UCSD-AML1 (cell line): ENCODE data around the gene HIF1A.
"Not testable (repeated sequence)": the region's sequence is repeated elsewhere in the genome, so short reads cannot be mapped to it uniquely, and the experiment has no call there.

Source experiments
- DNase-seq: peaks from one replicate; lab custom pipeline; 2025; ENCODE audit not compliant: unreplicated experiment; lab: John Stamatoyannopoulos, UW

HIF1A gene

DNA sequence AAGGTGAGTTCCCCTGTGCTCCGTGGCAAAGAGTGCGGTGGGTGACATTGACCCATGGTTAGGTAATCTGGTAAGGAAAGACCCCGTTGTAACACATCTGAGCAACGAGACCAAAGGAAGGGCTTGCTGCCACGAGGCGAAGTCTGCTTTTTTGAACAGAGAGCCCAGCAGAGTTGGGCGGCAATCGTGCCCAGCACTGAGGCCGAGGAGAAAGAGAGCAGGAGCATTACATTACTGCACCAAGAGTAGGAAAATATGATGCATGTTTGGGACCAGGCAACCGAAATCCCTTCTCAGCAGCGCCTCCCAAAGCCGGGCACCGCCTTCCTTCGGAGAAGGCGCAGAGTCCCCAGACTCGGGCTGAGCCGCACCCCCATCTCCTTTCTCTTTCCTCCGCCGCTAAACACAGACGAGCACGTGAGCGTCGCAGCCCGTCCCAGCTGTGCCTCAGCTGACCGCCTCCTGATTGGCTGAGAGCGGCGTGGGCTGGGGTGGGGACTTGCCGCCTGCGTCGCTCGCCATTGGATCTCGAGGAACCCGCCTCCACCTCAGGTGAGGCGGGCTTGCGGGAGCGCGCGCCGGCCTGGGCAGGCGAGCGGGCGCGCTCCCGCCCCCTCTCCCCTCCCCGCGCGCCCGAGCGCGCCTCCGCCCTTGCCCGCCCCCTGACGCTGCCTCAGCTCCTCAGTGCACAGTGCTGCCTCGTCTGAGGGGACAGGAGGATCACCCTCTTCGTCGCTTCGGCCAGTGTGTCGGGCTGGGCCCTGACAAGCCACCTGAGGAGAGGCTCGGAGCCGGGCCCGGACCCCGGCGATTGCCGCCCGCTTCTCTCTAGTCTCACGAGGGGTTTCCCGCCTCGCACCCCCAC lies at the start of gene HIF1A:
TSS of gene HIF1A (plus strand) at position 684 of the 865 bp plus-strand sequence. CDS start 292 bp downstream, outside the sequence.
- peak; percentile 98 for DNase-seq

DNA sequence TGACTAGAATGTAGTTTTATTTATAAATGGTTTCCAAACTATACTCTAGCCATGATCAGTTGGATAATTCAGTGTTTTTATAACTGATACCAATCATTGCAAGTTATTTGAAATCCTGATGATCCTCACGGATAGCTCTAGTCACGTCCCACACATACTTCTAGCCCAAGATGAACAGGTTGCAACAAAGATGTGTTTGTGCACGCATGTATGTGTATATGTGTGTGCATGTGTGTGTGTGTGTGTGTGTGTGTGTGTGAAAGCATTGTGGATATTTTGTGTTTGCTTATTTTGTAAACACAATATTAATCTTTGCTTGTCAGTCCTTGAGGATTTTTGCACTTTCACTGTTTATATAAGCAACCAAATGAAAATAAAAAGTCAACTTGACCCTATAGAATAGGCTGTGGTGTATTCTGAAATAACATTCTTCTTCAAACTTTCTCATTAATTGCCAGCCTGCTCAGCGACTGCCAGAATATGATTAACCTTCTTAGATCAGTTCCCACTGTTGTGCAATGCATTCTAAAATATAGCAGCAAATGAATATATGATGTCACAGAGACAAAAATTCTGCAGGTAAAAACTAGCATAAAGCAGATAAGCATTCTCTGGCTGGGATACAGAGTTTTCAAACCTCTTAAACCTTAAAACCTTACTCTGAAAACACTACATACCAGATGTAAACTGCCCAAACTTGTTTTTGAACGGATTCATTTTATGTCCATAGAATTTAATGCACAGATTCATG lies 48.8 kb upstream of the HIF1A start:
- DNase-seq: no peak

DNA sequence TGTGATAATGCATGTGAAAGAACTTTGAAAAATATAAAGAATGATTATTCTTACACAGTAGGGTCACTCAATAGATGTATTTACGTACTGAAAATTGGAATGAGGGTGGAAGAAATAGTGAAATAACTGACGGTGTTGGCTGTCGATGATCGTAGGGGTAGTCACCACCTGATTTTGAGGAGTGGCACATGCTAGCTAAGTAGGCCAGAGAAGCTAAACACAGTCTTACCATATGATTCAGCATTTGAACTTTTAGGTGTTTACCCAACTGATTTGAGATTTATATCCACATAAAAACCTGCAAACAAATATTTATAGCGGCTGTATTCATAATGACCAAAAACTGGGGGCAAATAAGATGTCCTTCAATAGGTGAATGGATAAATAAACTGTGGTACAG lies 47.6 kb upstream of the HIF1A start:
- DNase-seq: no peak

DNA sequence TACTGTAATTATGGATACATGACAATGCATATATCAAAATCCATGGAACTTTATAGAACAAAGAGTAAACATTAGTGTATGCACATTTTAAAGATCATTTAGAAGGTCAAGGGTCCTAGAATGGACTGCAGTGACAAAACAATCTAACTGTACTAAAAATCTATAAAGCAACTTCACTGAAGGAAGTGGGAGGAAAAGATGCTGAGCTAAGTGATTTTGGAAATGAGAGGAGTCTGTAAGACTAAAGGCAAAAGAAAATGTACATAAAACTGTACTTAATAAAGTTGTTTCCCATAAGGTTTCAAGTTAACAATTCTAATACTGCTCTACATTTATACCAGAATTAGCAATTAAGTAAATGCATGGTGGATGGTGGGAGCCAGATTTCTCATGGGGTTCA lies 46.9 kb upstream of the HIF1A start:
- DNase-seq: no peak

DNA sequence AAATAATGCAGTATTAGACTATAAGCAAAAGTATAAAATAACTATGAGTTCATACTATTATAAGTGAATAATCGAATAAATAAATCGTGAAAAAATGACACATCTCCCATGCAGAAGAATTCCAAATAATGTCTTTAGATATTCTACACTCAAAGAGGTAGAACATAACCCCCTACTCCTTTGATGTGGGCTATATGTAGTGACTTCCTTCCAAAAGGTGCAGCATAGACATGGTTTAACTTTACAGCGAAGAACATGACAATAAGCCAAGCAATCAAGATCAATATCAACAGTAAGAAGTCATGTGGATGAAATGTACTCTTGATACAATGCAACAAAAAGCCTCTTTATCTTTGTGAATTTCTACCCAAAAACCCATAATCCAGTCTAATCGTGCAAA lies 46.0 kb upstream of the HIF1A start:
- no peak for DNase-seq

DNA sequence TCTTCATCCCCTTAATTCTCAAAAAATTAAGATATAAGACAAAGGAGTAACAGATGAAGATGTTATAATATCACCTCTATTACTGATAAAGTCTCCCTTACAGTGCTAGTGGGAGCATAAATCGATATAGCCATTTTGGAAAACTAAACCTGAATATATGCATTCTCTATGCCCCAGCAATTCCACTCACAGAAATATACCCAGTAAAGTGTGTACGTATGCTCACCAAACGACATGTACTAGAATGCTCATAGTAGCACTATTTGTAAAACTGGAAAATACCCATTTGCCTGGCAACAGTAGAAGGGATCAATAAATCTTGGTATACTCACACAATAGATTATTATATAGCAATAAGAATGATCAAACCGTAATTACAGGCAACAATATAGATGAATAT lies 44.0 kb upstream of the HIF1A start:
- DNase-seq: no peak

DNA sequence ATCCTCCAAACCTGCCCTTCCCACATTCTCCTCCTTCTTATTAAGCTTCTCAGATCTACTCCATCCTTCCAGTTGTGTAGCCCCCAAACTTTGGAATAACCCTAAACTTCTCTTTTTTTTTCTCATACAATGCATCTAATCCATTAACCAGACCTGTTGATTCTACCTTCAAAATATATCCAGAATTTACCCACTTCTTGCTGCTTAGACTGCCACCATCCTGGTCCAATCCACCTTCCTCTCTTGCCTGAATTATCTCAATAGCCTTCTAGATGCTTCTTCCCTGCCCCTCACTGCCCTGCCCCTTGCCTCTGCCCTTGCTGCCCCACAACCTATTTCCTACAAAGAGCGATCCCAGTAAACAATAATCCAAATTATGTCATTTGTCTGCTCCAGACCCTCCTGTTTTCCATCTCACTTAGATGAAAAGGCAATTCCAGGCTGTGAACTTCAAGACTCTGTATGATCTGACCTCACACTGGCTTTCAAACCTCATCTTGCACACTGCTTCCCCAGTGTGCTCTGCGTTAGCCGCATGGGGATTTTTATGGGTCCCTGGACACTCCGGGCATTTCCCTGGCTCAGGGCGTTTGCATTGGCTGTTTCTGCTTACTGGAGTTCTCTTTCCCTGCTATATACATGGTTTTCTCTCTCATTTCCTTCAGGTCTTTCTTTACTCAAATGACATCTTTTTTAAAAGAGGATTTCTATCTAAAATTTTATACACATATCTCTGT lies 42.6 kb upstream of the HIF1A start:
- DNase-seq: no peak

DNA sequence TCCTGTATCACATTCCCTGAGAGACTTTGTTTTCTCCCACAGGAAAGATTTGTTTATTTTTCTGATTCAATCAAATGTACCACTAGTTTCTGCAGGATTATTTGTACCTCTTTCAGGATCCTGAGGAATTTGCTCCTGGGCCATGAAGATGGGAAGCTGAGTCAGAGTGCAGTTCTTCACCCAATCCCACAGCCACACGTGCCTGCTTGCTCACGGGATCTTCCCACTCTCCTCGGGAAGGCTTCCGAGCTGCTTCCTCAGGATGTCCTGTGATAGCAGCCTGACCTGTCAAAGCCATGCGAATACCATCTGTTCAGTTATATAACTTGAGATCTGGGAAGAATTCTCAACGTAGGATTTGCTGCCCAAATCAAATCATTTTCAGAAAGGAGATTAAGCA lies 41.8 kb upstream of the HIF1A start:
- no peak for DNase-seq

DNA sequence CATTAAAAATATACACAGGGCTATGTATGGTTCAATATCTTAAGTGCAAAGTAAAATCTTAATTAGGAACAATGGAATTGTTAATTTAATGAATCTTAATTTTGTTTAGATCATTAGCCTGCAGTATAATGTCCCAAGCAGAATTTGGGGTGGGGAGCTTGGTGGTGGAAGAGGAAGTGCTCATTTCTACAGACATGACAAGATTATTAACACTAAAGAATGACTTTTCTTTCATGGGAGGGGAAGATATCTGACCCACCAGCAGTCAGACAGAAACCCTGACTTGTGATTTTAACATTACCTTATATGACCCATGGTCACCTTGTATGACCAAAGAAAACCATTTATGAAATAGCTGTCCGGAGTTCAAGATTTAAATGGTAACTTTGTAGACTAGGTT lies 41.3 kb upstream of the HIF1A start:
- DNase-seq: no peak

DNA sequence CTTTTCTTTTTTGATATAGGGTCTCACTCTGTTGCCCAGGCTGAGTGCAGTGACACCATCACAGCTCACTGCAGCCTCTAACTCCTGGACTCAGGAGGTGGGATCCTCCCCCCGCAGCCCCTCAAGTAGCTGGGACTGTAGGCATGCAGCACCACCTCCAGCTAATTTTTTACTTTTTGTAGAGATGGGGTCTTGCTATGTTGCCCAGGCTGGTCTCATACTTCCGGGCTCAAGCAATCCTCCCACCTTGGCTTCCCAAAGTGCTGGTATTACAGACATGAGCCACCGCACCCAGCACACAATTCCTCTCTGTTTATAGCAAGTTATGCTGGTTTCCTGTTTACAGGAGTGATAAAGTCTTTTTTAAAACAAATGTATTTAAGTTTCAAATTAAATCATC lies 39.5 kb upstream of the HIF1A start:
- no peak for DNase-seq

DNA sequence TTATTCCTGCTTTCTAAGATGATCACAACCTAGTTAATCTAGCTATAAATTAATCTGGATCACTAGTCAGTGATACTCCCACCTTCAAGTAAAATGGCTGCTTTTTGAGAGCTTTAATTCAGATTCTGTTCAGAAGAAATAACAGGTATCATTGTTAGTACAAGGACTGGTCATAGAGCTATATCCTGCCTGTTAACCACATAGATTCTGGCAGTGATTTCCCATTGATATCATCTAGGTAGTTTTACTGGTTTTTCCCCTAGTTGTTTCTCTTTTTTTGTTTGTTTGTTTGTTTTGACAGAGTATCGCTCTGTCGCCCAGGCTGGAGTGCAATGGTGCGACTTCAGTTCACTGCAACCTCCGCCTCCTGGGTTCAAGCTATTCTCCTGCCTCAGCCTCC lies 39.0 kb upstream of the HIF1A start:
- no peak for DNase-seq

DNA sequence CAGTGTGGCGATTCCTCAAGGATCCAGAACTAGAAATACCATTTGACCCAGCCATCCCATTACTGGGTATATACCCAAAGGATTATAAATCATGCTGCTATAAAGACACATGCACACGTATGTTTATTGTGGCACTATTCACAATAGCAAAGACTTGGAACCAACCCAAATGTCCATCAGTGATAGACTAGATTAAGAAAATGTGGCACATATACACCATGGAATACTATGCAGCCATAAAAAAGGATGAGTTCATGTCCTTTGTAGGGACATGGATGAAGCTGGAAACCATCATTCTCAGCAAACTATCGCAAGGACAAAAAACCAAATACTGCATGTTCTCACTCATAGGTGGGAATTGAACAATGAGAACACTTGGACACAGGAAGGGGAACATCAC lies 37.2 kb upstream of the HIF1A start:
- not testable (repeated sequence) for DNase-seq

DNA sequence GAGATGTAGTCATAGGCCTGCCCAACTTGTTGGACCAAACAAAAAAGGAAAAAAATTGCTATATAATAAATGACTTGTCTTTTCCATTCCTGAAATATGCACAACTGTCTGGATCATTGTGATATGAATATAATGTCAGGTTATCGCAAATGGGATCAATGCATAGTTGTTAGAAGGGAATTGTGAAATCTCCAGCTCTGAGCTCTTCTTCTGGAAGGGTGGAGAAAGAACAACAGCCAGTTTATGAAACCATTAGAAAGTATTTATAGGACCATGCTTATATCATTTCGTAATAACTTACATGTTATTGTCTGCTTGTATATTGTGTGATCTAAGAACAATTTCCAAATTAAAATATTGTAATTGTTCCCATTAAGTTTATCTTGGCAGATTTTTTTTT lies 35.7 kb upstream of the HIF1A start:
- no peak for DNase-seq

DNA sequence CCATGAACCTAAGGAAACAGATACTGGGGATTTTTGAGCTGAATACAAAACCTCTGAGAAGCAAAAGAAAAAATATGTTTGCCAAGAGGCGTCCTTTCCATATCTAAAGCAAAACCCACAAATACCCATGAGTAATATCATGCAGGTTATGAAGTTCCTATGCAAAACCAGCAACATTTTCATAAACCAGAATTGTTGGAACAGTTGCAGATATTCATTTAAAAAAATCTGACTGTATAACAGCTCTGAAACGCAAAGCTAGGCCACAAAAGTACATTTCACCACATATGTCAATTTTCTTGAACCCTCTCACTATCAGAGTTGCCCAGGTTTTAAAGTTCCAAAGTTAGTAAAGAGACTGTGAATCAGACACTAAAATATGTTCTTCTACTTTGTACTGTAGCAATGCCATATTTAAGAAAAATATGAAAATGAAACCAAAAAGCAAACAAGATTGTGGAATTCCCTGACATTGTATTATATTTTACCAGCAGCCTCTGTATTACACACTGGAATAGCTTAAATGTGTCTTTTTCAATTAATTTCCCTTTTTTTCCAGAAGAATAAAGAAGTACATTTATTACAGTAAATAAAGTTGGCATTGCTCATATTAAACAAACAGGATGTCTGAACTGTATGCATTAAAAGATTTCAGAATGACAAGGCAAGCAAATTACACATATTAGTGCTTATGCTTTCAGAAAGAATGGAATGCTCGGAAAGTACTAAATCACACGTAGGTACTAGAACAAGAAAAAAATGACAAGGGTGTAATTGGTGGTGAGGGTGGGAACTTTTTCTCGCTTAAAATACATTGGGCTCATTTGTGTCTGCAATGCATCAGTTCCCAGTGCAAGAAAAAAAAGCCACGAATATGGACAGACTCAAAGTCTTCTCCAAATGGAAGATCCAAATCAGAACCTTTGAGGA lies 33.6 kb upstream of the HIF1A start:
- no peak for DNase-seq

DNA sequence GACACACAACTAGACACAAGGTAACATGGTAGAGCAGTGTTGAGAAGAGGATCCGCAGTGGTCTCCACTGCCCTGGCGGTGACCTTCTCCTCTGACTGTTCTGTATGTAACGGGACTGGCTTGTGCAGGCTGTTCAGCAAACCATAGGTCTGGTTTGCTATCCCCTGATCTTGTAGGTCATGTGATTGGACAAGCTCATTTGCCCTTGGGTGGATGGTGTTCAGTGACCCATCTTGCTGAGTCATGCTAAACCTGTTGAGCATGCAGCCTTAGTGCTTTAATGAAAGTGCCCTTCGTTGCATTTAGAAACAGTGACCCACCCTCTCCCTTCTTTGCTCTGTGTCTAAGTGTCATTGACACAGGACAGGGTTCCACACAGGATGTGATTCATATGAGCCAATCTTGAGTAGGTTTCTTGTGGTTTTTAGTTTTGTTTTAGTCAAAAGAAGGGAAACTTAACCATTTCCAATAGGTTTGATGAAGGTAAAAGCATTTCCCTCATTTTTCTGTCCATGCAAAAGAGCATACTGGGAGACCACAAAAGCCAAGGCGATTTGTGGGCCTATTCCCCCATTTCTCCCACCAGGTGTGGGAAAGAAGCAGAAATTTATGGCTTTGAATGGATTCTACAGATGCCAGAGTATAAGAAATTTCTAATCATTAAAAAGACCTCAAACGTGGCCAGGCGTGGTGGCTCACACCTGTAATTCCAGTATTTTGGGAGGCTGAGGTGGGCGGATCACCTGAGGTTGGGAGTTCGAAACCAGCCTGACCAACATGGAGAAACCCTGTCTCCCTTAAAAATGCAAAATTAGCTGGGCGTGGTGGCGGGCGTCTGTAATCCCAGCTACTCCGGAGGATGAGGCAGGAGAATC lies 32.6 kb upstream of the HIF1A start:
- DNase-seq: peak; percentile 46

DNA sequence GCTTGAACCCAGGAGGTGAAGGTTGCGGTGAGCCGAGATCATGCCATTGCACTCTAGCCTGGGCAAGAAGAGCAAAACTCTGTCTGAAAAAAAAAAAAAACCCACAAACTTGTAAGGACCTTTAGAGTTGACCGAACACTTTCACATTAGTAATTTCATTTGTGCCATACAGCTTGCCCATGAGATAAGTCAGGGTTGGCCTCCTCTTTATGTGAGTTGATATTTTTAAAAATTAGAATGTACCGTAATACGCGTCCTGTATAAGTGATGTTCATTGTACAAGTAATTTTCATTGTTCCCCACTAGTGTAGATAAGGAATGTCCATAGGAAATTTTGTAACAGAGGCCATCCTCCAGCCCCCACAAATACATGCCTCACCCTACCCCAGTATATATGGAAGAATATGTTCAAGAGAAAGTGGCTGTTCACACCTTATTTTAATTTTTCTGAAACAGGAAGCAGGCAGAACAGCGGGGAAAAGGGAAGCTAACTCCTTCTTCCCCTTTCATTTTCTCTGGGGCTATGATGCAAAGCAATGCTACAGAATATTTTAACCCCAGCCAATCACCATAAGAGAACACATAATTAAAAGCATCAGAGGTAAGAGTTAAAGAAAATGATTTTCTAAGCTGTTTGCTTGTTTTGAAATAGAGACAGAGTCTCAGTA lies 31.9 kb upstream of the HIF1A start:
- no peak for DNase-seq

DNA sequence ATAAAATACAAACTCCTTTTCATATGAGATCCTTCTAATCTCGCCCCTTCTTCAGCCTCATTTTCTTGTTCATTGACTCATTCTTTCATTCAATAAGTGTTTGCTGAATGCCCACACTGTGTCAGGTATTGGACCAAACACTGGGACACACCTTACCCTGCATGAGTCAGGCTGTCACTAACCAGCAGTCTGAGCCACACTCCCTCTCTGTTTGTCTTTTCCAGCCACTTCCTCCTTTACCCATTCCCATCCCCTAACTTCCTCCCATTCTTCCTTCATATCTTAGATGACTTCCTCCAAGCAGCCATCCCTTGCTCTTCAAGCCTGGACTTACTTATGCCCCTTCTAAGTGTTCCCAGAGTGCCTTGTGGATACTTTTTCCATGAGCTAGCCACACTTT lies 27.0 kb upstream of the HIF1A start:
- no peak for DNase-seq

DNA sequence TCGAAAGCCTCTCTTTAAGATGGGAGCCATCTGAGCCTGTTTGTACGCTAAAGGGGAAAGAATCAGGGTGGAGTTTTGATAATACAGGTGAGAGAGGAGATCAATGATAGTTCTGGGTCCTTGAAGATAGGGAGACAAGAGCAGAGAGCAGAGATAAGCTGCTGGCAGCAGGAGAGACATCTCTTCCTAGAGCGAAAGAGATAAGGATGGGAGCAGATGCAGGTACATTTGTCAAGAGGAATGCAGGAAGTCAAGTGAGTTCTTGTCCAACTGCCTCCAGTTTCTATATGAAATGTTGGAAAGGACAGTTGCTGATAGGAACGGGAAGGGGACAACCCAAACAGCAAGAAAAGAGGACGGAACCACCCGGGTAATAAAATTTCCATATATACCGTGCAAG lies 24.7 kb upstream of the HIF1A start:
- no peak for DNase-seq

DNA sequence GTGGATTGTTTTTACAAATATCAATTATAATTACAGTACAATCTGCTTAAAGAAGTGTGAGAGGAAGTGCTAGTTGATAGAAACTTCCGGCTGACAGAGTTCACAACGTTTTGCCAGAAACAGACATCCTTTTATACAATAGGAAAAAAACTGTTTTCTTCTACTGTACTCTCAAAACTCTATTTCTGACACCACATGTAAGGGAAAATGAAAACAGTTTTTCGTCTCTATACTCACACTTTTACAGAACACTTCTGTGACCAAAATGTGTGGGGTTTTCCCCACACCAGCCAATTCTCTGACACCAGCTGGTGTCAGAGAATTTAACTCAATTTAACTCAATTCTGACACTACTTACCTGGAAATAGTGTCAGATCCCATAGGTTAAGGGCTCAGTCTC lies 24.2 kb upstream of the HIF1A start:
- no peak for DNase-seq
